ENCODE results near the gene KNDC1. TPM values are rescaled to one million over a fixed set of nuclear protein-coding genes. Genes with fewer than 3 reads are reported as not detected.

KNDC1 gene
- total and polyA plus RNA-seq, 10 of the 15 experiments (the other 5 are each of a cell fraction or from before 2014, with no cell fraction given), result 0.03 to 0.11 (median 0.05) TPM; not detected in 7

- Histone ChIP-seq H3K79me2 (ENCODE audit: control insufficient read depth, insufficient read depth, low read length) (no peaks in the 10 kb centered on the region), H3K4me2 (ENCODE audit: control insufficient read depth, insufficient read depth) (no peak overlapping the region), H3K36me3 (ENCODE audit: control insufficient read depth in 2 of 2, insufficient read depth in 2 of 2, low read length in 1 of 2) (no peaks in the 10 kb centered on the region), H3K4me3 (no peak overlapping the region), H3K9ac (ENCODE audit: control insufficient read depth, insufficient read depth, low read length) (no peak overlapping the region), H3K9me3 (replicated peaks; ENCODE audit: control insufficient read depth, insufficient read depth, low read length) (no peaks in the 10 kb centered on the region; the same call in 2 of the 3 replicates), H4K20me1 (ENCODE audit: control insufficient read depth, insufficient read depth) (no peaks in the 10 kb centered on the region), H2AFZ (ENCODE audit: control insufficient read depth, low read depth, low read length) (no peak overlapping the region), H3K27me3 (replicated peaks in 1 of 2; ENCODE audit: control insufficient read depth in 2 of 2, insufficient read depth in 2 of 2, low read length in 1 of 2) (no peaks in the 10 kb centered on the region), H3K27ac (ENCODE audit: control insufficient read depth, insufficient read depth) (no peak overlapping the region), H3K4me1 (ENCODE audit: control insufficient read depth, insufficient read depth, low read length) (no peaks in the 10 kb centered on the region)
- TF ChIP-seq SREBF2 (IDR thresholded peaks at IDR 0.05; ENCODE audit: low read length), result no peak
- TF ChIP-seq BCL3 (IDR thresholded peaks at IDR 0.05; ENCODE audit: borderline replicate concordance, insufficient read depth, low read depth, low read length, poor library complexity, severe bottlenecking), result peak; percentile 52
- TF ChIP-seq ELK1 (IDR thresholded peaks at IDR 0.05; ENCODE audit: low read depth, low read length), result no peak
- no TSS peak for BruUV-seq (replicated peaks)
- in situ Hi-C loops (cut with MboI) (no loop called here), intact Hi-C loops (cut with micrococcal nuclease; ENCODE audit: unreplicated experiment) (no loop called here)
- ATAC-seq, result no peak
- ChIA-PET RAD21 (ENCODE audit: unreplicated experiment) (interaction anchor here (0.9 kb wide), 1 partner anchor 16 kb away, joined by 3 read pairs; no protein-coding TSS in a partner anchor), CTCF (no interaction called here), POLR2A (no interaction called here), SMC1A (ENCODE audit: uncharacterized antibody, unreplicated experiment) (no interaction called here)
- WGBS (ENCODE audit: insufficient coverage, insufficient replicate concordance, low lambda C conversion rate, missing lambda C conversion rate), result 75% methylated on average over 39 of the region's 40 CpGs
- FAIRE-seq, result no peak
- no peak for DNase-seq (ENCODE audit: low read depth, low spot score)
Measured at GRCh38 chr10:133165556-133166503, 5.8 kb downstream of the KNDC1 start.
